ENCODE measurements around the gene CCDC183. TPM values are rescaled to one million over a fixed set of nuclear protein-coding genes. Genes with fewer than 3 reads are reported as not detected.

Gene CCDC183
- total RNA-seq, 2 experiments from 2014 or later = 0.97 to 1.1 TPM

DNA sequence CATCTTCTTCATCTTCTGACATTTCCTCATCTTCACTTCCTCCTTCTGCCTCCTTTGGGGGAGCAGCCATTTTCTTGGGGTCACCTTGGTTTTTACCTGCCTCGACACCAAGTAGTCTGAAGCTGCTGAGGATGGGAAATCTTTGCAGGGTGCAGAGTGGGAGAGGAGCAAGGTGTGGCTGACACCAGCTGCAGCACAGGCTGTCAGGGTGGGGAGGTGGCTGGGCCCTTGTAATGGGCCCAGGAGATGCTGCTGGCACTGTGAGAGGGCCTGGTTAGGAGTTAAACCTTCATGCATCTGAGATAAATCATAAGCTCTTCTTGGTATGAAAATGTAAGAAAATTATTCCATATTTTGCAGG is 19.3 kb downstream of the CCDC183 start:
- POLR2A ChIA-PET = no interaction called here
- H3K4me1 Mint-ChIP-seq = peaks cover 41% of the 10 kb centered on the region
- DNase-seq = no peak
- no peak overlapping the region for H3K4me3 Mint-ChIP-seq
- peak overlapping the region; percentile 25 for H3K27ac Mint-ChIP-seq
- CTCF ChIA-PET = interaction anchor here (0.7 to 2.3 kb wide), 4 partner anchors 10 to 280 kb away, joined by 3 to 10 read pairs (median 3); partner anchors contain the start of genes ABCA2 and AJM1
- no peaks in the 10 kb centered on the region for H3K27me3 Mint-ChIP-seq
- H3K36me3 Mint-ChIP-seq (ENCODE audit: low read depth) = peaks cover 37% of the 10 kb centered on the region
- H3K9me3 Mint-ChIP-seq = no peaks in the 10 kb centered on the region

DNA sequence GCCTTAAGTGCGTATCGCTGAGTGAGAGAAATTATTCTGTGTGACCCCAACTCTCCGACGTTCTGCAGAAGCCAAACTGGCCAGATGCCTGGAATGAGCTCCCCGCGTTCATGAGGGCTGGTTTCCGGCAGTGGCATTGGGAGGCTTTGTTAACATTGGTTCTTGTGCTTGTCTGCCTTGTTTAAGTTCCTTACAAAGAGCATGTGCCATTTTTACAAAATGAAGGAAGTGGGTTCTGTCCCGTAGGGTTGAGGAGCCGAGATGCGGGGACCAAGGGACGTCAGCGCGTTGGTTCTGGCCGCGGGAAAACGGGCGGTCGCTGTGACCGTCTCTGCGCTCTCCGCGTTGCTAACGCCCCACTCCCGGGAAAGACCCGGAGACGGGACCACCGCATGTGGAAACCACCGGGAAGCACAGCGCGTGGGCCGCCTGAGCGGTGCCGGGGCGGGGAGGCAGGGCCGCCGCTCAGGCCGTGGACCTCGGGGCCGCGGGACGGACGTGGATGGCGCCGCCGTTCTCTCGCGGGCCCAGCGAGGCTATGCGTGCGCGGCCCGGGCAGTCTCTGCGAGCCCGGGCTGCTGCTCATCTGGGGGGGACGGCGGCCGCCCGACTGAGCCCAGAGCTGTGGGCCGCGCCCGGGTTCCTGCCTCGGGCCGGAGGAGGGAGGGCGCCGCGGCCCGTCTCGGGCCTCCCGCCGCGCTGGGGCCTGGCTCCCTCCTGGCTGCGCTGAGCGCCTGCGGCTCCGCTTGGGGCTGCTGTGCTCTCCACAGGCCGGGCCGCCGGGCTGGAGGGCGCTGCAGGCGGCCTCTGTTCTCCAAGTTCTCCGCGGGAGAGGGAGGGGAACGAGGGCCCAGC is 25.1 kb downstream of the CCDC183 start:
- Mint-ChIP-seq H3K27ac (no peak overlapping the region), H3K4me3 (no peak overlapping the region), H3K36me3 (ENCODE audit: low read depth) (peaks cover 15% of the 10 kb centered on the region), H3K27me3 (no peaks in the 10 kb centered on the region), H3K9me3 (no peaks in the 10 kb centered on the region), H3K4me1 (peaks cover 11% of the 10 kb centered on the region)
- ChIA-PET CTCF (interaction anchor here (0.9 kb wide), 2 partner anchors 14 to 210 kb away, joined by 3 to 4 read pairs; no protein-coding TSS in a partner anchor), POLR2A (no interaction called here)
- no peak for DNase-seq

DNA sequence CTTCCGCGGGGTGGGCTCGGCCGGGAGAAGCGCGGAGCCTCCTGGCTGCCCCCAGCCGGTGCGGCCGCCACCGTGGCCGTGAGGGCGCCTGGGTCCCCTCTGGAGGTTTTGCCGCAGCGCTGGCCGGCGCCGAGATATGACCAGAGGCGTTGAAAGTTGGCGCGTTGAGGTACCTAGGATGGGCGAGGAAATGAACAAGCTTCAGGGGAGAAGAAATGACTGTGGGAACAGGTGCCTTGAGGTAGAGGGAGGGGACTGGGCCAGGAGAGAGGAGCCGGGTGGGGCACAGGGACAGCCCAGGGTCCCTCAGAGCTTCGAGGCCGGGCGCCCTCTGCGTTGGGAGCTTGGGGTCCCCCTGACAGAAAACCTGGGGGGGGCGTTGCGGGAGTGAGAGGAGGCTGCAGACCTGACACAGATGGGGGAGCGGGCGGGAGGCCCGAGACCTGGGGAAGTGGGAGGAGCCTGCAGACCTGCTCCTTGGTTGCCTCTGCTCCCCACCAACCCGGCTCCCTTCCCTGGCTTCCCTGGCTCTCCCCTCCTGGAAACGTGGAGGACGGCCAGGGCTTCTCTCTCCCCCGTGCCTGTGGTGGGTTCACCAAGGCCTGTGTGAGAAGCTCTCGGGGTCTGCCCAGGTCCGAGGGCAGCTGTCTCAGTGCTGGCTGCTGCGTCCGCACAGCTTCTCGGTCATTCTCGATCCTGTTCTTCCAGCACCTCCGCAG is 25.8 kb downstream of the CCDC183 start:
- Mint-ChIP-seq H3K36me3 (ENCODE audit: low read depth) (peaks cover 13% of the 10 kb centered on the region), H3K9me3 (no peaks in the 10 kb centered on the region), H3K27me3 (no peaks in the 10 kb centered on the region), H3K27ac (no peak overlapping the region), H3K4me3 (no peak overlapping the region), H3K4me1 (peaks cover 9% of the 10 kb centered on the region)
- POLR2A ChIA-PET = no interaction called here
- CTCF ChIA-PET = interaction anchor here (0.7 to 1.9 kb wide), 2 partner anchors 20 to 21 kb away, joined by 3 to 5 read pairs; no protein-coding TSS in a partner anchor
- no peak for DNase-seq

DNA sequence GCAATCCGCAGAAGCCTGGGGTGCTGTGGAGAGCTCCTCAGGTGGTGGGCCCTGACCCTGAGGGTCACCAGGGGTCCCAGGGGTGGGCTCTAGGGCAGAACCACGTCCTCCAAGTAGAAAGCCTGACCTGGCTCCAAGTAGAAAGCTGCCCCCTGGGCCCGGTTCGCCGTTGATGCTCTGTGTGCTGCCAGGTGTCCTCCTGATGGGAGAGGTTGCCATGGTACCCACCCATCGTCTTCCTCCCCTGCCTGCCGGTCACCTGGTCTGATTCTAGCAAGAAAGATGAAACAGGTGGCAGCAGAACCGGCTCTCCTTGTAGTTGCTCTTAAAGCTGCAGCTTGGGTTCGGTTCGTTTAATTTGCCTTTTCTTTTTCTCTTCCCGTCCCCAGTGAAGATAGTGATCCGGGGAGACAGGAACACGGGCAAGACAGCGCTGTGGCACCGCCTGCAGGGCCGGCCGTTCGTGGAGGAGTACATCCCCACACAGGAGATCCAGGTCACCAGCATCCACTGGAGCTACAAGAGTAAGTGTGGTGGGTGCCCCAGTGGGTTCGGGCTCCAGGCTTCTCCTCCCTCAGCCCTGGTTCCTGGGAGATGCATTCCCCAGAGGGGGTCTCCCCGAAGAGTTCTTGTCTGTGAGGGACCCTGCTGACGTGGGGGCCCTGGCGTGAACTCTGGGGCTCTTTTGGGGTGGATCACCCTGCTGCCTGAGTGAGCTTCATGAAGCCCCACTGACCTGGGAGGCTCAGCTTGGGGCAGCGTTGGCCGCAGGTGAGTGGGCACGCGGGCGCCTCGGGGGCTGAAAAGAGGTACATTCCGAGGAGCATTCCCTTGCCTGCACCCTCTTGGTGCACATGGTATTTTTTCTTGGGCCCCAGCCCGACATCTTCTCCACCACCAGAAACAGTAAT is 27.3 kb downstream of the CCDC183 start:
- no peak overlapping the region for H3K4me3 Mint-ChIP-seq
- ChIA-PET POLR2A (no interaction called here), CTCF (interaction anchor here (0.7 to 1.9 kb wide), 3 partner anchors 12 to 173 kb away, joined by 3 to 5 read pairs (median 5); no protein-coding TSS in a partner anchor)
- H3K36me3 Mint-ChIP-seq (ENCODE audit: low read depth) = peaks cover 12% of the 10 kb centered on the region
- H3K27me3 Mint-ChIP-seq = no peaks in the 10 kb centered on the region
- peaks cover 7% of the 10 kb centered on the region for H3K4me1 Mint-ChIP-seq
- no peaks in the 10 kb centered on the region for H3K9me3 Mint-ChIP-seq
- H3K27ac Mint-ChIP-seq = no peak overlapping the region
- no peak for DNase-seq

DNA sequence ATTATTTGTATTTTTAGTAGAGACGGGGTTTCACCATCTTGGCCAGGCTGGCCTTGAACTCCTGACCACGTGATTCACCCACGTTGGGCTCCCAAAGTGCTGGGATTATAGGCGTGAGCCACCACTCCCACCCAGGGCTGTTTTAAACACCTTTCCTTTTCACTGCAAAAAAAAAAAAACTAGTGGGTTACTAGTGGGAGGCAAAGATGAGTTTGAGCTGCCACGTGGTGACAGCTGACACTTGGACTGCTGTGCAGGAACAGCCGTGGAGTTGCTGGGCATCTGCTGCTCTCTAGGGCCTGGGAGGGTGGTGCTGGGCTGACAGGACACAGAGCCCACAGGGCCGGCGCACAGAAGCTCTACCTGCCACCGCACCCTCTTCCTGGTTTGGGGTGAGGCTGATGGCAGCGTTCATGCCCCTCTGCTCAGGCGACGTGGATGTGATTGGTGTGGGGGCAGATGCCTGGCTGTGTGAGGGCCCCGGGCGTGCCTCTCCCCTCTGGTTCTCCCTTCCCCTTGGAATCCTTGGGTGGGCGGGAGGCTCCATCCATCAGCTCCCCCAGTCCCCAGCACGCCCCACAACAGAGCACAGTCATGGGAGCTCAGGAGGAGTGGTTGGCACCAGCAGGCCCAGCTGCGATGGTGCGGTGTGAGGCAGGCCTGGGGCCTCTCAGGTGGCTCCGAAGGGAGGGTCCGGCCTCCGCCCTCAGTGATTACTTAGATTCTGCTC is 28.5 kb downstream of the CCDC183 start:
- ChIA-PET POLR2A (no interaction called here), CTCF (interaction anchor here (0.6 to 0.7 kb wide), 3 partner anchors 76 to 322 kb away, joined by 3 to 4 read pairs (median 3); no protein-coding TSS in a partner anchor)
- no peaks in the 10 kb centered on the region for H3K27me3 Mint-ChIP-seq
- H3K27ac Mint-ChIP-seq = no peak overlapping the region
- DNase-seq = no peak
- H3K4me3 Mint-ChIP-seq = no peak overlapping the region
- no peaks in the 10 kb centered on the region for H3K9me3 Mint-ChIP-seq
- H3K36me3 Mint-ChIP-seq (ENCODE audit: low read depth) = peaks cover 12% of the 10 kb centered on the region
- peaks cover 7% of the 10 kb centered on the region for H3K4me1 Mint-ChIP-seq

DNA sequence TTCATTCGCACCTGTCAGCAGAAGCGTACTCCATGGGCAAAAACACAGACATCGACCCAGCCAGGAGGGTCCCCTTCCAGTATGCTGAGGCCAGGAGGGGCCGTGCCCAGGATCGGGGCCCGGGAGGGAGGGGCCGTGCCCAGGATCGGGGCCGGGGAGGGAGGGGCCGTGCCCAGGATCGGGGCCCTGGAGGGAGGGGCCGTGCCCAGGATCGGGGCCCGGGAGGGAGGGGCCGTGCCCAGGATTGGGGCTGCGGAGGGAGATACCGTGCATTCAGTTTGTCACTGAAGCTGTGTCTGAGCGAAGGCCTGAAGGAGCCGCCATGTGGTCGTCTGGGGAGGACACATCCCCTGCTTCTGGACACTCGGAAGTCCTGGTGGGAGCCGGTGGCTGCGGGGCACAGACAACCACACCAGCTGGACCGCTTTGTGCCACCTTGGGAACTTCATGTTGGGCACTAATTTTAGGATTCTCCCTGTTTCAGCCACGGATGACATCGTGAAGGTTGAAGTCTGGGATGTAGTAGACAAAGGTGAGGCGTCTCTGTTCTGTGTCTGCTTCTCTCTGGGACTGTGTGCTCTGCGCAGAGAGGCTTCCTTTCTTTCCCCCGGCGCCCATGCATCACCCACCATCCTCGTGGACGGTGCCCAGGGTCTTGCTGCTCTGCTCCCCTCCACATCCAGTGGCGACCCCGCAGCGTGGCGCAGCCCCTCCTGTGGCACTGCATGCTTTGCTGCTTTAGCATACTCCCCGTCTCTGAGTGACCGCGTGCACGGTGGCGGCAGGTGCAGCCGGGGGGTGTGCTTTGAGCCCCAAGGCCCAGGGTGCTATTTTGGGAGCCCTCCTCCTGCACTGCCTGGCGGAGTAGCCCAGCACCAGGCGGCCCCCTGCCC is 29.4 kb downstream of the CCDC183 start:
- POLR2A ChIA-PET = no interaction called here
- no peak for DNase-seq
- Mint-ChIP-seq H3K4me3 (no peak overlapping the region), H3K27ac (no peak overlapping the region), H3K4me1 (peaks cover 7% of the 10 kb centered on the region), H3K27me3 (no peaks in the 10 kb centered on the region), H3K9me3 (no peaks in the 10 kb centered on the region), H3K36me3 (ENCODE audit: low read depth) (peaks cover 12% of the 10 kb centered on the region)
- CTCF ChIA-PET = interaction anchor here (0.6 to 1.0 kb wide), 2 partner anchors 26 to 135 kb away, joined by 3 read pairs; no protein-coding TSS in a partner anchor

DNA sequence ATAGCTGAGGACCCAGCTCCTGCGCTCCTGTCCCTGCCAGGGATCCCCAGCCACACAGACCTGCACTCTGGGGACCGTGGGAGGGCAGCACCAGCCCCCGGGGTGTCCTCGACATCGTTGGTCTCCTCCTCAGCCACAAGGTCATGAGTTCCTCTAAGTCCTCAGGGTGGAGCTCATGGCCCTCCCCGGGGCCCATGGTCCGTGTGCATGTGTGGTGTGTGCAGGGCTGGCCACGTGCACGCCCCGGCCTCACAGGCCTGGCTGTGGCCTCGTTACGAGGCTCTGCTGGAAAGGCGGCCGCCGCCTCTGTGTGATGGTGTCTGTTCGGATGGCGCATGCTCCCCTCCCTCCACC is 30.0 kb downstream of the CCDC183 start:
- no peak overlapping the region for H3K27ac Mint-ChIP-seq
- H3K9me3 Mint-ChIP-seq = no peaks in the 10 kb centered on the region
- H3K4me1 Mint-ChIP-seq = peaks cover under 1% of the 10 kb centered on the region
- no peak for DNase-seq
- ChIA-PET POLR2A (no interaction called here), CTCF (interaction anchor here (0.6 to 1.0 kb wide), 2 partner anchors 27 to 134 kb away, joined by 3 read pairs; no protein-coding TSS in a partner anchor)
- peaks cover 9% of the 10 kb centered on the region for H3K36me3 Mint-ChIP-seq (ENCODE audit: low read depth)
- no peaks in the 10 kb centered on the region for H3K27me3 Mint-ChIP-seq
- no peak overlapping the region for H3K4me3 Mint-ChIP-seq

DNA sequence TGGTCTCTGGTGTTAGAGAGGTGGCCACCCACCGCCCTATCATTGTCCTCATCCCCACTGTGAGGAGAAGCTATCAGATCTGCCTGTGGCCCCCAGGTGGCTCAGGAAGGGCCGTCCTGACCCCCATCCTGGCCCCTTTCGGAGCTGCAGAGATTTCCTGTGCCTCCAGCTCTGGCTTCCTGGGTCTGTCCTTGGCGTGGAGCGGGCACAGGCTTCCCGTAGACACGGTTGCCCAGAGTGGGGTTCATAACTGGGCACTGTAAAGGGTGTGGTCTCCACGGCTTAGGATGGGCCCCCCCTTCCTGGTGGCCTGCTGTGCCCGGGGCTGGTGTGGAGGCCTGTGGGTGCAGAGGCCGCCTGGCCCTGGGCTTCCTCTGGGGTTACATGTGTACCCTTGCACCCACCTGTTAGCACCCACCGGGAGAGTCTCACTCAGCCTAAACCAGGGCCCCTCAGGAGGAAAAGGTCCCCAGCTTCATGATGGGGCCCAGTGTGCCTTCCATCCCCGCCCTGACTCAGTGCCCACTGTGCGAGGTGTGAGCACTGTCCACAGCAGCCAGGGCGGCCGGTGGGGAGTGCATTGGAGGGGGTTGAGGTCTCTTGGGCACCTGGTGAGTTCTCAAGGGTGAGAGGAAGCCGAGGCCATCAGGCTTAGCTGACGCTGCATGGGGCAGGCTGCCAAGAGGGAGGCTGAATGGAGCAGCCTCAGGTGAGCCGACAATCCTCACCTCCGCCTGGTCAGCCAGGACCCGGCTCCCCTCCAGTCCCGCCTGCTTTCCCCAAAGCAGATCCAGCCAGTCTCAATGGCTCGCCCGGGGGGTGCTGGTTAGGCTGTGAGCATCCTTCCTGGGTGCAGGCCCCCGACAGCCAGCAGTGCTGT is 30.8 kb downstream of the CCDC183 start:
- POLR2A ChIA-PET = no interaction called here
- Mint-ChIP-seq H3K27me3 (no peaks in the 10 kb centered on the region), H3K27ac (no peak overlapping the region), H3K4me3 (no peak overlapping the region), H3K36me3 (ENCODE audit: low read depth) (peaks cover 10% of the 10 kb centered on the region), H3K9me3 (no peaks in the 10 kb centered on the region), H3K4me1 (no peaks in the 10 kb centered on the region)
- no peak for DNase-seq
- CTCF ChIA-PET = interaction anchor here (1.0 to 3.1 kb wide), 3 partner anchors 15 to 55 kb away, joined by 3 to 19 read pairs (median 4); partner anchors contain the start of gene AJM1

DNA sequence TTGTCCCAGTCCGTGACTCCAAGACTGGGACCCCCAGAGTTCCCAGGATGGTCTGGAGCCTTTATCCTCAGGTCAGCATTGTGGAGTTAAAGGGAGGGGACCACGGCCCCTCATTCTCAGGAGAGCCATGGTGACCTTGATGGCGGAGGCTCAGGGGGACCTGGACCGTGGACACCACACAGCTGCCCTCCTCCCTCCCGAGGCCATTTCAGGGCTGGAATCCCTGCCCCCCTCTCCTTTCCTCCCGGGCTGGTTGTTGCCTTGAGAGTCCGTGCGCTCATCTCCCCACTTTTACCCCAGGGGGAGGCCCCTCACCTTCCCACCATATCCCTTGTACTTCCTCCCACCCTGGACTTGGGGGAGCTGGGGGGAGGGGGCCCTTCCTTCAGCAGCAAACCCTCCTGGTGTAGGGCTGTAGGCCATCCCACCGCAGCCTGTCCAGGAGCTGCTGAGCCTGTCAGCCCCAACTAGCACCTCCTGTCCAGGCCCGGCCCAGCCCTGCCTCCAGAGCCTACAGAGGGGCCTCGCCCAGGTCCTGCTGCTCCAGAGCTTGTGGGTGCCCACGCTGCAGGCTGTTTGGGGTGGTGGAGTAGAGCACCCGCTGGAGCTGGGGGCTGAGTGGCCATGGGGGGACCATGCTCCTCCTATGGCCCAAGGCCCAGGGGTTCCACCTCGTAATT is 31.8 kb downstream of the CCDC183 start:
- POLR2A ChIA-PET = no interaction called here
- H3K4me3 Mint-ChIP-seq = no peak overlapping the region
- no peak overlapping the region for H3K27ac Mint-ChIP-seq

DNA sequence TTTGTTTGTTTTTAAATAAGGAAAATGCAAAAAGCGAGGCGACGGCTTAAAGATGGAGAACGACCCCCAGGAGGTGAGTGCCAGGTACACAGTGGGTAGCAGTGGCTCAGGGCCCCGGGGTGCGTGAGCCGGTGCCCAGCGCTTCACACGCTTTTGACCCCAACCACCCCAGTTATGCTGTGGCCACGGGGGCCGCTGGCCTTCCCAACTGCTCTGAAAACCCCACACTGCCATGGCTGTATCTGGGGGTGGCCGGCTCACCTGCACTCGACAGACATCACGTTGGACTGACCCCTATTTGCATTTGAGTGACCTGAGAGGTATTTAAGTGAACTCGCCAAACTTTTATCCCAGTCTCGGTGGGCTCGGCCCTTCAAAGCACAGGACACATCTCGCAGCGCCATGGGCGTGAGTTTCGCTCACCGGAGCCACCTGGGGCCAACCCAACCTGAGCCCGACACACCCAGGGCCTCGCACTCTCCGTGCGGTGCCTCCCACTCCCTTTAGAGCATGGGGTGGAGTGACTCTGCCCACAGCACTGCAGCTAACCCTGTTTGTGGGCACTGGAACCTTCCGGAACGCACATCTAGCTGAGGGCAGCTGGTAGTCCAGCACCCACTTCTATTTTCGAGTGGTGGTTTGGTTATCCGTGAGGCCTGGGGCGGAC is 32.5 kb downstream of the CCDC183 start:
- Mint-ChIP-seq H3K4me3 (no peak overlapping the region), H3K36me3 (ENCODE audit: low read depth) (peaks cover 12% of the 10 kb centered on the region), H3K4me1 (no peaks in the 10 kb centered on the region), H3K27ac (no peak overlapping the region), H3K9me3 (no peaks in the 10 kb centered on the region), H3K27me3 (no peaks in the 10 kb centered on the region)
- CTCF ChIA-PET = interaction anchor here (0.6 to 3.1 kb wide), 4 partner anchors 14 to 264 kb away, joined by 3 to 19 read pairs (median 4); partner anchors contain the start of gene AJM1
- POLR2A ChIA-PET = no interaction called here
- DNase-seq = no peak

More for the DNA sequence above, 31.8 kb downstream of the CCDC183 start:
- Mint-ChIP-seq H3K4me1 (no peaks in the 10 kb centered on the region), H3K27me3 (no peaks in the 10 kb centered on the region), H3K36me3 (ENCODE audit: low read depth) (peaks cover 12% of the 10 kb centered on the region), H3K9me3 (no peaks in the 10 kb centered on the region)
- CTCF ChIA-PET = interaction anchor here (1.6 to 3.1 kb wide), 2 partner anchors 14 to 54 kb away, joined by 4 to 19 read pairs; partner anchors contain the start of gene AJM1
- no peak for DNase-seq

Data from activated CD4-positive, alpha-beta T cell treated with anti-CD3 and anti-CD28 coated beads, Interleukin-2, amount 10 ng/mL, durations not matched to agents 7 days and 5 days (primary cell).